ENCODE results near the gene EXOC6B.

DNA sequence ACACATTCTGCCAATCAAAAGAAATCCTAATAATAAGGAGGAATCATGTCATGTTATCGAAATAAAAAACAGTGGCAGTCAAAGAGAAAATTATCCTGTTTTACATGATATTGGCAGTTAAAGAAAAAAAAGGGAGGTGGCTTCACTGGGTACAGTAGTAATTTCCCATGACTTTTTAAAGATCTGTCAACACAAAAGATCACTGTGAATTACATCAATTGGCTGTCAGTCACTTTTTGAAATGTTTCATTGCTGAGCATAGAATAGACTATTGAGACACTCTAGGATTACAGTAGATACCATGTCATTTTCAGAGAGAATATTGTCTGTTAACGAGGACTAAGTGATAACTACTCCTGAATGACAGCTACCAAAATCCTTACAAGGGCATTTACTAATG lies 342.5 kb downstream of the EXOC6B start:
- TF ChIP-seq POLR2A (IDR thresholded peaks at IDR 0.05; ENCODE audit: low read length), result no peak
- TF ChIP-seq, protein P1, sequence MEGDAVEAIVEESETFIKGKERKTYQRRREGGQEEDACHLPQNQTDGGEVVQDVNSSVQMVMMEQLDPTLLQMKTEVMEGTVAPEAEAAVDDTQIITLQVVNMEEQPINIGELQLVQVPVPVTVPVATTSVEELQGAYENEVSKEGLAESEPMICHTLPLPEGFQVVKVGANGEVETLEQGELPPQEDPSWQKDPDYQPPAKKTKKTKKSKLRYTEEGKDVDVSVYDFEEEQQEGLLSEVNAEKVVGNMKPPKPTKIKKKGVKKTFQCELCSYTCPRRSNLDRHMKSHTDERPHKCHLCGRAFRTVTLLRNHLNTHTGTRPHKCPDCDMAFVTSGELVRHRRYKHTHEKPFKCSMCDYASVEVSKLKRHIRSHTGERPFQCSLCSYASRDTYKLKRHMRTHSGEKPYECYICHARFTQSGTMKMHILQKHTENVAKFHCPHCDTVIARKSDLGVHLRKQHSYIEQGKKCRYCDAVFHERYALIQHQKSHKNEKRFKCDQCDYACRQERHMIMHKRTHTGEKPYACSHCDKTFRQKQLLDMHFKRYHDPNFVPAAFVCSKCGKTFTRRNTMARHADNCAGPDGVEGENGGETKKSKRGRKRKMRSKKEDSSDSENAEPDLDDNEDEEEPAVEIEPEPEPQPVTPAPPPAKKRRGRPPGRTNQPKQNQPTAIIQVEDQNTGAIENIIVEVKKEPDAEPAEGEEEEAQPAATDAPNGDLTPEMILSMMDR (IDR thresholded peaks at IDR 0.05), result no peak
- TF ChIP-seq SMC3 (IDR thresholded peaks at IDR 0.05), result no peak
- no peak for TF ChIP-seq RAD21 (conservative IDR thresholded peaks at IDR 0.05 in 1 of 2, IDR thresholded peaks at IDR 0.05 in 1 of 2)
- no peak for TF ChIP-seq NR3C1 (IDR thresholded peaks at IDR 0.05)
- TF ChIP-seq CHD4 (IDR thresholded peaks at IDR 0.05; ENCODE audit: borderline replicate concordance), result no peak
- TF ChIP-seq, protein P2, sequence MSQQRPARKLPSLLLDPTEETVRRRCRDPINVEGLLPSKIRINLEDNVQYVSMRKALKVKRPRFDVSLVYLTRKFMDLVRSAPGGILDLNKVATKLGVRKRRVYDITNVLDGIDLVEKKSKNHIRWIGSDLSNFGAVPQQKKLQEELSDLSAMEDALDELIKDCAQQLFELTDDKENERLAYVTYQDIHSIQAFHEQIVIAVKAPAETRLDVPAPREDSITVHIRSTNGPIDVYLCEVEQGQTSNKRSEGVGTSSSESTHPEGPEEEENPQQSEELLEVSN (IDR thresholded peaks at IDR 0.05; ENCODE audit: borderline replicate concordance, low read depth), result no peak
- TF ChIP-seq CEBPB (IDR thresholded peaks at IDR 0.05), result no peak
- no peak for TF ChIP-seq MAFK (IDR thresholded peaks at IDR 0.05; ENCODE audit: partially characterized antibody)
